ENCODE data around the gene OLFM1.

OLFM1 gene

DNA sequence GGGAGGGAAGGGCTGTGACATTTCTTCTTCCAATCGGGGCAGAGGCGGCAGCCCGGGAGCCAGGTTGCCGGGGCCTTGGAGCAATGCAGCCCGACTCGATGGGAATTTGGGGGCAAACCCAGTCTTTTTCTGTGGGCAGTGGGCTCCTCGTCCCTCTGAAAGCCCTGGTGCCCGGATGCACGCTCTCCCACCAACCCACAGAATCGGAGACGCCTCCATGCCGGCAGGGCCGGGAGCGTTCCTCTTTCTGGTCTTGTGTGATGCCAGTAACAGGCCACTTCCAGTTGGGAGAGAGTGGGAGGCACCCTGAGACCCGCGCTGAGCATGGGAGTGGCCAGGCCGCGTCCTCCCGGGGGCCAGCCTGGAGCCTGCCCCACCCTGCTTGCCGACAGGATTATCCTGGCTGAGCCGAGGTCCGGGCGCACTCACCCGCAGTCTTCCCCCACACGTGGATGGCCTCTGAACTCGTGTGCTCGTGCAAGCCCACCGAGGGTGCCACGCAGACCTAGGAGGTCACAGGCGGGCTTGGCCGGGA is 17.8 kb downstream of the OLFM1 start:
- TF ChIP-seq, protein P1, sequence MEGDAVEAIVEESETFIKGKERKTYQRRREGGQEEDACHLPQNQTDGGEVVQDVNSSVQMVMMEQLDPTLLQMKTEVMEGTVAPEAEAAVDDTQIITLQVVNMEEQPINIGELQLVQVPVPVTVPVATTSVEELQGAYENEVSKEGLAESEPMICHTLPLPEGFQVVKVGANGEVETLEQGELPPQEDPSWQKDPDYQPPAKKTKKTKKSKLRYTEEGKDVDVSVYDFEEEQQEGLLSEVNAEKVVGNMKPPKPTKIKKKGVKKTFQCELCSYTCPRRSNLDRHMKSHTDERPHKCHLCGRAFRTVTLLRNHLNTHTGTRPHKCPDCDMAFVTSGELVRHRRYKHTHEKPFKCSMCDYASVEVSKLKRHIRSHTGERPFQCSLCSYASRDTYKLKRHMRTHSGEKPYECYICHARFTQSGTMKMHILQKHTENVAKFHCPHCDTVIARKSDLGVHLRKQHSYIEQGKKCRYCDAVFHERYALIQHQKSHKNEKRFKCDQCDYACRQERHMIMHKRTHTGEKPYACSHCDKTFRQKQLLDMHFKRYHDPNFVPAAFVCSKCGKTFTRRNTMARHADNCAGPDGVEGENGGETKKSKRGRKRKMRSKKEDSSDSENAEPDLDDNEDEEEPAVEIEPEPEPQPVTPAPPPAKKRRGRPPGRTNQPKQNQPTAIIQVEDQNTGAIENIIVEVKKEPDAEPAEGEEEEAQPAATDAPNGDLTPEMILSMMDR (IDR thresholded peaks at IDR 0.05; ENCODE audit: low read depth, low read length): no peak
- DNase-seq (ENCODE audit: extremely low read depth, low read depth): no peak

DNA sequence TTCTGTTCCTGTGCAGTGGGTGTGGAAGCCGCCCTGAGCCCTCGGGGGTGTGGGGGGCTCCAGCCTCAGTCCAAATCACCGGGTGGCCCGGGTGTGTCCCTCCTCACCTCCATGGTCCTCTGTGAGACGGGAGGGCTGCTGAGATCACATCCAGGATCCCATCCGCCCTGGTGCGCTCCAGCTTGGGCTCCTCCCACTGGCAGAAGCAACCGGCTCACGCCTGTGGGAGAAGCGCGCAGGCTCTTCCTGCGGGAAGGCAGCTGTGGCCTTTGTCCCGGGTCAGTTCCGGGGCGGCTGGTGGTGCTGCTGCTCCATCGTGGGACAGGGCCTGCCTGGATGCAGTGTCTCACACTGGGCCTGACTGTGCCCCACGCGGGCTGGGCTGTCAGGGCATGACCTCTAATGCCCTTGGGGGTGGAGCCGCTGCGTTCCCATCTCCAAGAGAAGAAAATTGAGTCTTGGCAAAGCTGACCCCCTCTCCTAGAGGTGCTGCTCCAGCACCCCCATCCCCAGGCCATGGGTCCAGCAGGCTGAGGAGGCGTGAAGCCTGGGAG is 18.5 kb downstream of the OLFM1 start:
- no peak for DNase-seq (ENCODE audit: extremely low read depth, low read depth)
- TF ChIP-seq, protein P1 (IDR thresholded peaks at IDR 0.05; ENCODE audit: low read depth, low read length): no peak

DNA sequence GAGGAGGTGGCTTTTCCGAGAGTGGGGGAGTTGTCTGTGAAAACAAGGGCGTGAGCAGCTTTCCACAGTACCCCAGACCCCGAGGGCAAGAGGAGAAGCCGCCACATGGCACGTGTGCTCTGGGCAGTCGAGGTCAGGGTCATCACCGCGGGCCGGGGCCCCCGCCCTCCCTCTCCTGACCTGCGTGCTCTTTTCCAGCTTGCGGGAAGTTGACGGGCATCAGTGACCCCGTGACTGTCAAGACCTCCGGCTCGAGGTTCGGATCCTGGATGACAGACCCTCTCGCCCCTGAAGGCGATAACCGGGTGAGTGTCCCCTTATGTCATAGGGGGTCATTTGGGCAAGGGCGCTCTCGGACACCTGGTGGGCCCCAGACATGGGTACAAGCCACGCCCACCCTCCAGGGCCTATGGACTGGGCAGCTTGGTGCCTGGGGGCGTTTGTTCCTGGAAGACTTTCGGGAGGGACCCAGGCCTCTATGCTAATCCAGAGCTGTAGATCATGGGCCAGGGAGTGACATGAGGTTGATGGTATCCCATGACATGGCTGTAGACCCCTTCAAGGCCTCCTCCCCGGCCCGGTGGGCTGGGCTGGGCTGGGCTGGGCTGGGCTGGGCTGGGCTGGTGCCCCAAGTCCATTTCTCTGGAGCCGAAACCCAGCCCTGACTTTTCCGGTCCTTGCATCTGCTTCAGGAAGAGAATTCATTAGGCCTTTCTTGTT is 19.2 kb downstream of the OLFM1 start:
- DNase-seq (ENCODE audit: extremely low read depth, low read depth): no peak
- TF ChIP-seq, protein P1 (IDR thresholded peaks at IDR 0.05; ENCODE audit: low read depth, low read length): no peak

DNA sequence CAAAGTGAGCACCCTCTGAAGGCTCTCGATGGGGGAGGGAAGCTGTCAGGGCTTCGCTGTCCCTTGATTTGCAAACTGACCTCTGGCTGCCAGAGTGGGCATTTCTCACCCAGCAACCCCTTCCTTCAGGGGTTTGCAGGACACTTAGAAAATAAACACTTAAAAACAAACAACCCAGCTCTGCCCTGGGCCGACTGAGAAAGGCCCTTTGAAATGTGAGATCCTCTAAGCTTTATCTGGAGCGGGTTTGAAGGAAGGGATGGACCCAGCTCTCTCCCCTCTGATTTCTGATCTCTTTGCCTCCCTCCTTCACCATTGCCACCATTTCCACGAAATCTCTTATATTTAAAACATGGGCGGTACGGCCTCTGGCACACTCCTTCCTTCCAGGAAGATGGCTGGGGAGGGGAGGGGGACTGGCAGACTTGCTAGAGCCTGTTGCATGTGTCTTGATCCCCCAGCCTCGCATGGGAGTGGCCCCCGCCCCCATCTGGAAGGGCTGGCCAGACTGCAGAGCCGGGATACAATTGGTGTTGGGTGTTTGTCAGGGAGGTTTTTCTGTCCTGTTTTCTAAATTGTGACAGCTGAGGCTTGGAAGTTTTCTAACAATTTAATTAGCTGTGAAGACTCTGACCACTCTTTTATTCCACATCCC is 20.2 kb downstream of the OLFM1 start:
- TF ChIP-seq, protein P1 (IDR thresholded peaks at IDR 0.05; ENCODE audit: low read depth, low read length): no peak
- DNase-seq (ENCODE audit: extremely low read depth, low read depth): no peak

DNA sequence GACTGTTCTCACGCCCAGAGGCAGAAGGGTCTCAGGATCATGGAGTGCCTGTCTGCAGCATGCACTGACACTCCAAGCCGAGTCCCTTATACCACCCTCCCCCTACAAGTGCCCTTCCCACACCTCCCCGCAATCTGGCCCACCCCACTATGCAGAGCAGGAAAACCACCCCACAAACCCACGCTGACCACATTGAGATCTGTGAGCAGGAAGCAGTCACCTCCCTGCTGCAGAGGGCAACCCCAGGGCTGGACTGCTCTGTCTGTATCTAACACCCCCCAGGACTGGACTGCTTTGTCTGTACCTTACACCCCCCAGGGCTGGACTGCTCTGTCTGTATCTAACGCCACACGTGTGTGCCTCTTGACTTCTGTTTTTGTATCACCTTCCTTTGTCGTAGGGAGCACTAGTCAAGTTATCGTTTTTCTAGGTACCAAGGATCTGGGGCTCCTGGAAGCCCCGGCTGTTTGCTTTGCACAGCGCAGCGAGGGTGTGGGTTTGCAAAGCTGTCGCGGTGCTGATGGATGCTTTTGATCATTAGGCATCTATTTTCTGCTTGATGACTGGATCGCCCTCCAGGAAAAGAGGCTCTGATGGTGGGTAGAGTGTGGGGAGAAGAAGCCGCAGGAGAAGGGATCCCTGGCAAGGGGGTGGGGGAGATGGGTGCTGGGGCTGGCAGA is 21.5 kb downstream of the OLFM1 start:
- TF ChIP-seq, protein P1 (IDR thresholded peaks at IDR 0.05; ENCODE audit: low read depth, low read length): no peak
- DNase-seq (ENCODE audit: extremely low read depth, low read depth): no peak

DNA sequence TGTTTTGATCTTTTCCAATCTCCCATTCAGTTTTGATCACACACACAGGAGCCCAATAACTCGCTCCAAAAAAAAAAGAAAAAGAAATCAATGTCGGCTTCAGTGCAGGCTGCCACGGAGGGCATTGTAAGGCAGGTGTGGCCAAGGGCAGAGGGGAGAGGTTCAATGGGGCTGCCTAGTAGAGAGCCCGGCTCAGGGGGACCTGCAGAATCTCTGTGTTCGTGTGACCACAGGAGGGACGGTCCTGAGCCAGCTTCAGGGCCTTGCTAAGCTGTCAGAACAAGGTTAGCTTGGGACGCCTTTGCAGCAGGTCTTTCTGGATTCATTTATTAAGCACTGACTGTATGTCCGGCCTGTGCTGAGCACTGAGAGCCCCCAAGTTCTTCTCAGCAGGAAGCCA is 22.2 kb downstream of the OLFM1 start:
- DNase-seq (ENCODE audit: extremely low read depth, low read depth): no peak
- TF ChIP-seq, protein P1 (IDR thresholded peaks at IDR 0.05; ENCODE audit: low read depth, low read length): no peak
